HG03521 (cell line): Measurements from ENCODE around the gene TMEM63B.
"Not testable (repeated sequence)": the region's sequence is repeated elsewhere in the genome, so short reads cannot be mapped to it uniquely, and the experiment has no call there.

Experiments used
- ATAC-seq: cut with Tn5 transposase; IDR thresholded peaks from one replicate; pipeline ENCODE4 v1.9.1; 2021; ENCODE audit warnings: mild to moderate bottlenecking, moderate library complexity; ENCODE audit not compliant: unreplicated experiment

Gene TMEM63B

DNA sequence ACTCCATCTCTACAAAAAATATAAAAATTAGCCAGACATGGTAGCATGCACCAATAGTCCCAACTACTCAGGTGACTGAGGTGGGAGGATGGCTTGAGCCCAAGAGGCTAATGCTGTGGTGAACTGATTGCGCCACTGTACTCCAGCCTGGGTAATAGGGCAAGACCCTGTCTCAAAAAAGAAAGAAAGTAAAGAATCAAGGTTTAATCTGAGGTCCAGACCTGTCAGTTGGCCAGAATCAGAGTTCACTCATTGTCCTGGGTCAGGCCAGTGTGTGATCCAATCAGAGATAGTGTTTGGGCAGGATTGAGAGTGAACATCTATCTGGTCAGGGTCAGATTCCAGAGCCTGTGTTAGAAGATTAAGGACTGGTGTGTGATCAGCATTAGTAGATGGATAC, 15.5 kb downstream of the TMEM63B start:
- ATAC-seq = no peak

DNA sequence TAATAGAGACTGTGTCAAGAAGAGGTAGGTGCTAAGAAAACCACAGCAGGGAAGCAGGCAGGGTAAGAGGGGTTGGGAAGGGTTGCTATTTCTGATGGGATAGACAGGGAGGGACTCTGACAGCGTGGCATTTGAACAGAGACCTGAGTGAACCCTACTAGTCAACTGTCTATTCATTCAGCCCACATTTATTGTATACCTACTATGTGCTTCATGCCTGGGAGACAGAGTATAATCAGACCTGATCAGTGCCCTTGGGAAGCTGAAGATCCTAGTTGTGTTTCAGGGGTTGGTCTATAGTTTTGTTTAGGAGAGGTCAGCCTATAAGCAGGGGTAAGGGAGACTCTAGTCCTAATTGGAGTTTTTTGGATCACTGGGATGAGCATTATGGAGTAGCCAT, 16.4 kb downstream of the TMEM63B start:
- no peak for ATAC-seq

DNA sequence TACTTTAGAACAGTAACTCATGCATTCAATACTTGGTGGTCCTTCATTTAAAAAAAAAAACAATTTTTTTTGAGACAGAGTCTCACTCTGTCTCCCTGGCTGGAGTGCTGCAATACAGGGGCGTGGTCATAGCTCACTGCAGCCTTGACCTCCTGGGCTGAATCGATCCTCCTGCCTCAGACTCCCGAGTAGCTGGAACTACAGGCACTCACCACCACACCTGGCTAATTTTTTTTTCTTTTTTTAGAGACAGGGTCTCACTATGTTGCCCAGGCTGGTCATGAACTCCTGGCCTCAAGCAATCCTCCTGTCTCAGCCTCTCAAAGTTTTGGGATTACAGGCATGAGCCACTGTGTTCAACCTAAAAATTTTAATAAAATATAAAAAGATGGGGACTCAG, 17.2 kb downstream of the TMEM63B start:
- not testable (repeated sequence) for ATAC-seq

DNA sequence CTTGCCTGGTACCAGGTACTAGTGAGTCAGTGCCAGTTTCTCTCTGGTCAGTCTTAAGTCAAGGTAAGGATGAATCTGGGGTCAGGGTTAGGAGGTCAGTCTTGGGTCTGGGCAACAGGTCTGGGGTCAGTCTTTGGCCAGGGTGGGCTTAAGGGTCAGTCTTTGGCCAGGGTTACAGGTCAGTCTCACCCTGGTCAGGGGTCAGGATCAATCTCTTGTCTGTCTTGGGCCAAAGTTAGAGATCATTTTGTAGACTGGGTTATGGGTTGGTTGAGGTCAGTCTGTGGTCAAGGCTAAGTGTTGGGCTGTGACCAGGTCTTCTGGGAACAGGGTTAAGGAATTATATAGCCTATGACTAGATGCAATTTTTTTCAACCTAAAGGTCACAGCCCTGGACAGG, 18.5 kb downstream of the TMEM63B start:
- no peak for ATAC-seq

DNA sequence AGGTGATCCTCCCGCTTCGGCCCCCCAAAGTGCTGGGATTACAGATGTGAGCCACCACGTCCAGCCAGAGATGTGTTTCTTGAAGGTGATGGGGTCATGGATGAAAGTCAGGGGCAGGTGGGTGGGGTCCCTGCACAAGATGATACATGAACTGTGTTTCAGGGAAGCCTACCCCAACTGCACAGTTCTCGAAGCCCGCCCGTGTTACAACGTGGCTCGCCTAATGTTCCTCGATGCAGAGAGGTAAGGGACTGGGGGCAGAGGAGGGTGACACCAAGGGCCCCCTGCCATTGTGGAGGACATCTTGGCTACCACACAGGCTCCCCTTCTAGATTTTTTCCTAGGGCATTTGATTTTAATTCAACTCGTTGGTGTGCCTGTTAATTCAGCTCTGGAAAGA, 19.3 kb downstream of the TMEM63B start:
- ATAC-seq = no peak

DNA sequence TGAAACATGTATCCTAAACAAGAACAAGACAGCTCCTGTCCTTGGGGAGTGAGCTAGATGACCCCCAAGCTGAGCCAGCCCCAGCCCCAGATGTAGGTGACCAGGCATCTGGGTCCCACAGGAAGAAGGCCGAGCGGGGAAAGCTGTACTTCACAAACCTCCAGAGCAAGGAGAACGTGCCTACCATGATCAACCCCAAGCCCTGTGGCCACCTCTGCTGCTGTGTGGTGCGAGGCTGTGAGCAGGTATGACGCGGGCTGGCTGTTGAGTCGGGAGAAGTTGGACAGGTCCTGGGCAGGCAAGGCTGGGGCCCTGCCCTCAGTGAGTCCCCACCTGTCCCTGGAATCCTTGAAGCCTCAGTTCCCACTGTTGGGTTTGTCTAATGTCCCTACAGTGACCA, 19.9 kb downstream of the TMEM63B start:
- ATAC-seq = no peak

DNA sequence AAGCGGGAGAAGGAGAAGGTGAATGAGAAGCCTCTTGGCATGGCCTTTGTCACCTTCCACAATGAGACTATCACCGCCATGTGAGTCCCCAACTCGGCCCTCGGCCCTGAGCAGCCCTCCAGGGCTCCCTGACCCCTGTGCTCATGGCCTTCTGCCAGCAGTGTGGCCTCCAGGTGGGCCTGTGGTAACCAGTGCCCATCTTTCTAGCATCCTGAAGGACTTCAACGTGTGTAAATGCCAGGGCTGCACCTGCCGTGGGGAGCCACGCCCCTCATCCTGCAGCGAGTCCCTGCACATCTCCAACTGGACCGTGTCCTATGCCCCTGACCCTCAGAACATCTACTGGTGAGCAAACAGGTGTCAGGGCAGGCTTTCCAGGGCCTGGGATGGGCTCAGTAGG, 21.0 kb downstream of the TMEM63B start:
- ATAC-seq = no peak

DNA sequence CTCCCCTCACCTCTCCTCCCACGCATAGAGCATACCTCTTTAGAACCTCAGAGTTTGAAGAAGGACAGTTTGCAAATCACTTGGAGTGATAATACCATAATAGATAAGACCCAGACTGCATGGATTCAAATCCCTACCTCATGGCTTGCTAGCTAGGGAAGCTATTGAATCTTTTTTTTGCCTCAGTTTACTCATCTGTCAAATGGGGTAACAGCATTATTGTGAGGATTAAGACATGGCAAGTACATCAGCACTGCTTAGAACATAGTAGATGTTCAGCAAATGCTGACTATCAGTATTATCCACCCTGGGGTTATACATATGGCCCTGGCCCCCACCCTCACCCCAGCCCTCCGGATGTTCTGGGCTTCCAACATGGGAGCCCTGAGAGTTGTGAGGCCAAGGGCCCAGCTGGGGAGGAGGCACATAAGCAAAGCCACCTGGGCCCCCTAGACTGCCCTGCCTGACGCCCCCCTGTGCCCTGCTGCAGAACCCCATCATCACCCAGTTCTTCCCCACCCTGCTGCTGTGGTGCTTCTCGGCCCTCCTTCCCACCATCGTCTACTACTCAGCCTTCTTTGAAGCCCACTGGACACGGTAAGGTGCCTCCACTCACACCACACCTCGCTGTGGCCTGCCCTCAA, 22.1 kb downstream of the TMEM63B start:
- ATAC-seq = no peak

DNA sequence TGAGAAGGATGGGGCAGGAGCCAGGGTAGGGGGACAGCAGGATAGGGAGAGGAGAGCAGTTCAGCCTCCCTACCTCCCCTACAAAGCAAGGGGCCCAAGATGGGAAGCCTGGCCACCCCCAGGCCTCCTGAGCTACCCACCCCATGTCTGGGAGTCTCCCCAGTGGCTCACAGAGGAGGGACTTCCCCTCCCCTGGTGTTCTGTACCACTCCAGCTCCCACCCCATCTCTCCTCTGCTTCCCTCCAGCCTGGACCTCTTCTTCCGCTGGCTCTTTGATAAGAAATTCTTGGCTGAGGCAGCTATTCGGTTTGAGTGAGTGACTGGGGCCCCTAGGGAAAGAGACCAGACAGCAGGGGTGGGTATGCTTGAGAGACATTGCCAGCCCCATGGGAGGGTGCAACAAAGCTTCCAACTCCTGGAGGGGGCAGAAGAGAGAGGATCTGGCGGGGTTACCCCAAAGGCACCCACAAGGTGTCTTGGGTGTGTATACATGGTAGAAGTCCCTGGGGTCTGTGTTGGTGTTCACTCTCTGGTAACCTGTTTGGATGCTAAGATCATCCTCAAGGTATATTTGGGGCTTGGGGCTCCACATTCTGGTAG, 23.1 kb downstream of the TMEM63B start:
- no peak for ATAC-seq

DNA sequence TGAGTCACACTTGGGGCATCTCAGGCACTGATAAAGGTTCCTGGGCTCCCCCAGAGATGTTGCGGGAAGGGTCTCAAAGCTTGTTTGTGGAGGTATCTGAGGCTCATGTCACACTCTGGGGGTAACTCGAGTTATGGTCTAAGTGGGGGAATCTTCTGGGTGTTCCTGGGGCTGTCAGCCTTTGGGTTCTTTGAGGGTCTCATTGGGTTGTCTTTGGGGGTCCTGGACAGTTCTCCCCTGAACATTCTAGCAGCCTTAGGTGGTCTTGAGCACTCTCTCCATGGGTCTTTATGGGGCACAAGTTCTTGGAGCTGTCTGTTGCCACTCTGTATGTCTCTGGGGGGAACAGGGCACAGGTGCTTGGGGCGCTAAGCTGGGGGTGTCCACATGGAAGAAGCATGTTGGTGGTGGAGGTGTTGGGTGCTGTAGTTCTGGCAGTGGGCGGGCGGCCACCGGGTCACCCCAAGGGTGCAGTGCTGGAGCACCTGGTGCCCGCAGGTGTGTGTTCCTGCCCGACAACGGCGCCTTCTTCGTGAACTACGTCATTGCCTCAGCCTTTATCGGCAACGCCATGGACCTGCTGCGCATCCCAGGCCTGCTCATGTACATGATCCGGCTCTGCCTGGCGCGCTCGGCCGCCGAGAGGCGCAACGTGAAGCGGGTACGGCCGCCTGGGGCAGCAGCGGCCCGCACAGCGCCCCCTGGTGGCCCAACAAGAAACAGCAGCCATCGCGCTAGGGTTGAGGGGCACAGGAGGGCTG, 24.2 kb downstream of the TMEM63B start:
- ATAC-seq = peak; percentile 64

DNA sequence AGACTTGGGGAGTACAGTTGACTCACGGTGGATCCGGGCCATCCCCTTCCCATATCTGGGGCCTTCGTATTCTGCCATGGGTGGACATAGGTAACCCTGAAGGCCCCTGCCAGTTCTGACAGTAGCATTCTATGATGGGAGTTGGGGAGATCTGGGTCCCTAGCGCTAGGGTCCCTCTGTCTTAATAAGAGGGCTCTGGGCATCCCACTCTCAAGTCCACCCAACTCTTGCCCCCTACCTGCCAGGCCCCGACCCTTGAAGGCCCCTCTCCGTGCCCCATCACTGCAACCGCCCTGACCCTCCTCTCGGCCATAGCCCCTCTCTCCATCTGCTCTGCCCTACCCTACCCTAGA, 24.7 kb downstream of the TMEM63B start:
- ATAC-seq = no peak

DNA sequence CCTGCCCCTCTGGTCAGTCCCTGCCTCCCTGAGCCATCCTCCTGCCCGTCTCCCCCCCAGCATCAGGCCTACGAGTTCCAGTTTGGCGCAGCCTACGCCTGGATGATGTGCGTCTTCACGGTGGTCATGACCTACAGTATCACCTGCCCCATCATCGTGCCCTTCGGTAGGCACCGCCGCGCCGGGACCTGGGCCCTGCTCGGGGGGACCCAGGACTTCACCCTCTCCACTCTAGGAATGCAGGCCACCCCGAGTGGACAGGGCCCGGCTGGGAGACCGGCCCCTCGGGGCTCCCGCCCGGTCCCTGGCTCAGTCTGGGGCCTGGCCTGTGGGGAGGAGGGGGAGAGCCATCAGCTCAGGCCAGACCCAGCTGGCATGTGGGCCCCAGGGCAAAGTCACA, 25.2 kb downstream of the TMEM63B start:
- ATAC-seq = no peak

DNA sequence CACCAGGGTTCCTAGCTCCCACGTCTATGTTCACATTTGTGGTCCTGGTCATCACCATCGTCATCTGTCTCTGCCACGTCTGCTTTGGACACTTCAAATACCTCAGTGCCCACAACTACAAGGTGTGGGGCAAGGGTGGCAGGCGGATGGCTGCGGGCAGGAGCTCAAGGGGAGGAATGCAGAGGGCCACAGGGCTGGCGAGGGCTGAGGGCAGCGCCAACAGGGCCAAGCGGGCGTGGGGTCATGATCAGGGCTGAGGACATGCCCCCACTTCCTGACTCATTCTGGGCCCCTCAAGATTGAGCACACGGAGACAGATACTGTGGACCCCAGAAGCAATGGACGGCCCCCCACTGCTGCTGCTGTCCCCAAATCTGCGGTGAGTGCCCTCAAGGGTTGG, 26.7 kb downstream of the TMEM63B start:
- no peak for ATAC-seq

DNA sequence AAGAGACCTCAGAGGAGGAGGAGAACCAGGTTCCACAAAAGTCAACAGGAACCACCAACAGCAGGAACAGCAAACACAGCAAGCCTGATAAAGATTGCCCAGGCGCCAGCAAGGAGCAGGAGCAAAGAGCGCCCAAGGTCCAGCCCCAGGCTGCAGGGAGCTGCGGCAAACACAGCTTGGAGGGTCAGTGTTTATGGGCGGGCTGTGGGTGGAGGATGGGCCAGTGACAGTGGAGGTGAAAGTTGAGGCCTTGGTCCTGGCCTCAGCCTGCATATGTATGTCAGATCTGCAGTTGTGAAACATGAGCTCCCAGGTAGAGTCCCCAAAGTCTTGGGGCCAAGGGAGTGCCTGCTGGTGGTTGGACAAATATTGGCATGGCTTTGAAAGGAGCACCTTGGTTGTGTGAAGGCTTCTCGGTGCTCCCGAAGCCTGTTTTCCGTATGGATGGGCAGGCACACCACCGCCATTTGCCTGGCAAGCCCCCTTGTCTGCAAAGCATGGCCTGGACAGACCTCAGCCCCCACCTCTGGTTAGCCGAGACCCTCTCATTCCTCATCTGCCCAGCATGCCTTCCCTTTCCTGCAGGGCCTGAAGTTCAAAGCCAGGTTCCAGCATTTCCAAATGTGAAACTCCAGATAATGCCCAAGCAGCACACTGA, 29.3 kb downstream of the TMEM63B start:
- ATAC-seq = no peak

DNA sequence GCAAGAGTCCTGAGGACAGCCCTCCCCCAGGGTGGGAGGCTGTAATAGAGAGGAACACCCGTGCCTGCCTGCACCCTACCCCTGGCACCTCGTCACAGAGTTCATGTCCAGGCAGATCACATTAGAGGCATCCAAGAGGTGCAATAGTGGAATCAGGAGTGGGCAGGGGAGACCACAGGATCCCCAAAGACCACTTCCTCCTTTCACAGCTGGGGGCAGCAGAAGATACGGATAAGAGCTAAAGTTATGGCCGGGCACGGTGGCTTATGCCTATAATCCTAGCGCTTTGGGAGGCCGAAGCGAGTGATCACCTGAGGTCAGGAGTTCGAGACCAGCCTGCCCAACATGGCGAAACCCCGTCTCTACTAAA, 29.8 kb downstream of the TMEM63B start:
- no peak for ATAC-seq

DNA sequence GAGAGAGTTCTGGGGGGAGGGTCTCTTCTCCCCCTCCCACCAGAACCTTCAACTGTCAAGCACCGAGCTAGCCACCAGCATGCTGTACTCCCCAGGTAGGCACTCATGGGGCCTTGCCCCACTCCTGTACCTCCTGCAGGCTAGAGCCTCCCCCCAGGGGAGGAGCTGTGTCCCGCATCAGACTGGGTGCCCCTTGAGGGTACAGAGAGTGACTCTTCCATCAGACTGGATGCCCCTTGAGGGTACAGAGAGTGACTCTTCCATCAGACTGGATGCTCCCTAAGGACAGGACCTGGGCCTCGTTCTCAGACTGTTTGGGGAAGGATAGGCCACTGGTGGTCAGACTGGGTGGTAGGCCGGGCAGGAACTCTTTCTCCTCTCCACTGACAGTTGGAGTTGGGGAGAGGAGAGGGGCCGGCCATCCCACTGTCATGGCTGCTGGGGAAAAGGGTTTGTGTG, 31.4 kb downstream of the TMEM63B start, which contains the start of gene CAPN11:
Gene CAPN11 (plus strand): TSS at position 51 of the 459 bp plus-strand sequence. CDS start 29 bp downstream, at position 80.
- no peak for ATAC-seq

DNA sequence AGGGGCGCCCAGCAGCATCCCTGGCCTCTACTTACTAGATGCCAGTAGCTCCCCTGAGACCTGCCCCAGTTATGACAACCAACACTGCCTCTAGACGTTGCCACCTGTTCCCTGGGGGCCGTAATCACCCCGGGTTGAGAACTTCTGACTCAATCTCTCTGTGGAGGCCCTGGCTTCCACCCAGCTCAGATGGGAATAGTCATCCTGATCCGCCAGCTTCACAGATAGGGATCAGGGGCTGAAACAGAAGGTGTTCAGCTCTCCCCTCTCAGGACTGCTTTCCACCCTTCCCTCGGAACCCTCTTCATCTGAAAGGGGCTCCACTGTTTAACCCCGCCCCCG, 34.6 kb downstream of the TMEM63B start:
- ATAC-seq = no peak

DNA sequence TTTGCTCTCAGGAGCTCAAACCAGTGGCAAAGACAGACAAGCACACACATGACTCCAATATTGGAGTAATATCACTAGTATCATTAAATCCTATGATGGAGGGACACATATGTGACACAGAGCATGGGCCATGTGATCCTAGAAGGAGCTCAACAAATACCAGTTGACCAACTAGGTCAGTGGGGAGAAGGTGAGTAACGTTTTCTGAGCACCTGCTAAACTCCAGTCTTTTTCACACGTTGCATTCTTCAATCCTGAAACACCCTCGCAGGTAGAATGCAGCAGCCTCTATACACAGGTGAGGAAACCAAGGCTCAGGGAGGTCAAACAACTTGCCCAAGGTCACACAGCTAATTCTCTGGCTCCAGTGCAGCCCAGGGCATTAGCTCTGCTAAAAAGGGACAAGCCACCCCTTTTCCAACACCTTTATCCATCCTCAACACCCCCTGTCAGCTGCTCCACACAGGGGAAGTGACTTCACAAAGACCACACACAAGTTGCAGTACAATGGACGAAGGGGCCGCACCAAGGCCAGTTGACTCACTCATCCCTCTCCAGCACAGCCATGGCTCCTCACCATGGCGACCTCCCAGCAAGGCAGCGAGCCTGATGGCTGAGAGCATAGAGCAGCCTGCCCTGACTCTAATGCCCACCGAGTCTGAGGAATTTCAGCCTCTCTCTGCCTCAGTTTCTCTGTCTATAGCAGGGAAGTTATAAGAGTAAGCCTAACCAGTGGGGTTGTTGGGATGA, 35.7 kb downstream of the TMEM63B start:
- no peak for ATAC-seq

DNA sequence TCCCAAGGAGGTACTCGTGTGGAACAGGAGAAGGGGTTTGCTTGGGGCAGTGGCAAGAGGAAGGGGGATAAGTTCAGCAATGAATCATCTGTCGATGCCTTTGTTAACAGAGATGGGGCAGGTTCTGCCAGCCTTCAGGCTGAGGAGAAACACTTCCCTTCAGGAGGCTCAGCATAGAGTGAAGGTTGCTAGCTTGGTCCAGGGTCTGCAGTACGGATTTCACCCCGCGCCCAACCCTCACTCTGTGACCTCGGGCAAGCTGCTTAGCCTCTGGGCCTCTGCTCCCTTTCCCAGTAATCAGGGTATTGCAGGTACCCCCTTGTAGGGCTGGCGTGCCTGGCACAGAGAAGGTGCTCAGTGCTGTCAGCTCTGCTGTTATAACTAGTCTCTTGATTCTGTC, 38.8 kb downstream of the TMEM63B start:
- no peak for ATAC-seq

DNA sequence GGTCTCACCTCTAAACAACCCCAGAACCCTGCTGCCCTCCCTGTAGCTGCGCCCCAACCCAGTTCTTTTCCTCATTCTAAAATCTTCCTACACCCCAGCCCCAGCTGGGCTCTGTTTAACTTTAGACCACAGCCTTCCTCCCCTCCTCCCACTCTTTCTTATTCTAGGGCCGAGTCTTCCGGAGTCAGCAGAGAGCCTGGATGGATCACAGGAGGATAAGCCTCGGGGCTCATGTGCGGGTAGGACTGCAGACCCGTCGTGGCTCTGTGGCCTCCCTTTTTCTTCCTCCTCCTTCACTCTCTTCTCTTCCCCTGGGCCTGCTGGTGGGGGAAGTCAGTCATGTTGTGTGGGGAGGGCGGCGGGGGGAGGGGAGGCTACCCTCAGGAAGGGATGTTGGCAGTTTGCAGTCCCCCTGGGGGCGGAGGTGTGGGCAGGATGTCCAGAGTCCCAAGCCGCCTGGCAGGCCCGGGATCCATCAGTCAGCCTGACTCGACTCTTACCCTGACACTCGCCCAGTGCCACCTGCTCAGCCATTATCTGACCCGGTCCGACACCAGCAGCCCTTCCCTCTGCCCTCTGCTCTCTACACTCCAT, 39.3 kb downstream of the TMEM63B start:
- ATAC-seq = no peak

DNA sequence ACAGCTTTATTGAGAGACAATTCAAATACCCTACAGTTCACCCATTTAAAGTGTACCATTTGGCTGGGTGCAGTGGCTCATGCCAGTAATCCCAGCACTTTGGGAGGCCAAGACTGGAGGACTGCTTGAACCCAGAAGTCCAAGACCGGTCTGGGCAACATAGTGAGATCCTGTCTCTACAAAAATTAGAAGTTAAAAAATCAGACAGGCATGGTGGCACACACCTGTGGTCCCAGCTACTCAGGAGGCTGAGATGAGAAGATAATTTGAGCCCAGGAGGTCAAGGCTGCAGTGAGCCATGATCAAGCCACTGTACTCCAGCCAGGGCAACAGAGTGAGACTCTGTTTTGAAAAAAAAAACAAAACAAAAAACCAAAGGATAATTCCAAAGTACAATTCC, 40.2 kb downstream of the TMEM63B start:
- no peak for ATAC-seq
